Neutrophil (primary cell): ENCODE measurements around the gene TMEM178A.

Source experiments
- H3K27ac ChIP-seq: fragments of 200-600 bp; sonication (generic); 2 replicates; pipeline ENCODE4 v1.5.1; 2016; ENCODE audit warnings: mild to moderate bottlenecking, moderate library complexity
- H3K27me3 ChIP-seq: fragments of 200-600 bp; sonication (generic); 2 replicates; pipeline ENCODE4 v1.6.0; 2016; ENCODE audit warnings: mild to moderate bottlenecking
- H3K36me3 ChIP-seq: fragments of 200-600 bp; sonication (generic); 2 replicates; pipeline ENCODE4 v1.5.1; 2017
- H3K4me1 ChIP-seq, 2 experiments: fragments of 200-600 bp in 1 of 2; sonication (generic) in 1 of 2; 1 replicate in 1 of 2; 2 replicates in 1 of 2; pipeline versions ENCODE4 v1.5.1 to v1.6.1; 2013 to 2016; ENCODE audit warnings: low read depth in 1 of 2, low read length in 1 of 2, mild to moderate bottlenecking in 1 of 2, moderate library complexity in 1 of 2; ENCODE audit not compliant: control insufficient read depth in 1 of 2, insufficient read depth in 1 of 2
- H3K4me3 ChIP-seq, 2 experiments: fragments of 200-600 bp in 1 of 2; sonication (generic) in 1 of 2; 1 replicate in 1 of 2; 2 replicates in 1 of 2; pipeline ENCODE4 v1.5.1; 2013 to 2016; ENCODE audit warnings: low read depth in 1 of 2, low read length in 1 of 2, mild to moderate bottlenecking in 1 of 2, moderate library complexity in 1 of 2
- H3K9me3 ChIP-seq: fragments of 200-600 bp; sonication (generic); 2 replicates; pipeline ENCODE4 v1.5.1; 2016
- CTCF ChIP-seq: fragments of 200-600 bp; sonication (generic); IDR thresholded peaks from 2 replicates; pipeline ENCODE4 v1.5.1; 2016; ENCODE audit warnings: antibody characterized with exemption

Gene TMEM178A

GRCh38 chr2:39631256-39631655, 34.5 kb upstream of the TMEM178A start:
- H3K27me3 ChIP-seq = peaks cover 6% of the 10 kb centered on the region
- no peak overlapping the region for H3K27ac ChIP-seq
- peaks cover 0 to 4% of the 10 kb centered on the region in 2 experiments for H3K4me1 ChIP-seq
- no peaks in the 10 kb centered on the region for H3K9me3 ChIP-seq
- H3K36me3 ChIP-seq = no peaks in the 10 kb centered on the region
- no peak overlapping the region for H3K4me3 ChIP-seq
- TF ChIP-seq CTCF = no peak

DNA sequence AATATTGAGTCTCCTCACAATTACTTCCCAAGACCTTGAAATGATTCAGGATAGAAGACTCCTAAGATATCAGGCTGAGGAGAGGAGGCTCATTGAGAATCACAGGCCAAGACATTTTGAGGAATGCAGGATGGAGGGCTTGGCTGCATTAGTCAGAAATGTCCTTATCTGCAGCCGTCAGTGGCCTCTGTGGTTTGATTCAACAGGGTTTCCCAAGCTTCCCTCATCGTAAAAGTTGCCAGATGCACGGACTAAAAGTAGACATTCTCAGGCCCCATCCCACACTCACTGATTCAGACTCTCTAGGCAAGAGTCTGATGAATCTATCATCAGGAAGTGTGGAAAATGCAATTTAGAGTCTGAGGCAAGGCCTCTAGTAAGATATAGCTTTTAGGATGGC, 34.0 kb upstream of the TMEM178A start:
- Histone ChIP-seq H3K27ac (no peak overlapping the region), H3K4me3 (no peak overlapping the region), H3K36me3 (no peaks in the 10 kb centered on the region), H3K9me3 (no peaks in the 10 kb centered on the region), H3K4me1 (no peaks in the 10 kb centered on the region), H3K27me3 (peaks cover 2% of the 10 kb centered on the region)
- TF ChIP-seq CTCF = no peak

DNA sequence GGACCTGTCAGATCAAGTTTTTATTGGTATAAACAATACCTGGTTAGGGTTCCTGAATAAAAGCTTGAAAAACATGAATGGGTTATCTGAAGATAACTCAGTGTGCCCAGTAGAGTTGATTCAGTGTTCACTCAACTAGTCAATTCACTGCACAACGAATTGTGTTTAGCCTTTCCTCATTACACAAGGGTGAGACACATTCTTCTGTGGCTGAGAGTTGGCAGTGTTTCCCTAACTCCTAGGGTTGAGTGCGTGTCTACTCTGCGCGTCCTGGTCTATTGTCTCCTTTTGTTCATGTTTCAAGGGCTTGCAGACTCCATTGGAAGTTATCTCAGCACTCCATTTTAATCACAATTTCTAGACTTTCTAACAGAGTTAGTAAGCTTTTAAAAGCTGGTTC, 32.8 kb upstream of the TMEM178A start:
- no peaks in the 10 kb centered on the region for H3K36me3 ChIP-seq
- H3K9me3 ChIP-seq = no peaks in the 10 kb centered on the region
- TF ChIP-seq CTCF = no peak
- no peak overlapping the region for H3K4me3 ChIP-seq
- H3K27me3 ChIP-seq = no peaks in the 10 kb centered on the region
- no peaks in the 10 kb centered on the region for H3K4me1 ChIP-seq
- no peak overlapping the region for H3K27ac ChIP-seq

DNA sequence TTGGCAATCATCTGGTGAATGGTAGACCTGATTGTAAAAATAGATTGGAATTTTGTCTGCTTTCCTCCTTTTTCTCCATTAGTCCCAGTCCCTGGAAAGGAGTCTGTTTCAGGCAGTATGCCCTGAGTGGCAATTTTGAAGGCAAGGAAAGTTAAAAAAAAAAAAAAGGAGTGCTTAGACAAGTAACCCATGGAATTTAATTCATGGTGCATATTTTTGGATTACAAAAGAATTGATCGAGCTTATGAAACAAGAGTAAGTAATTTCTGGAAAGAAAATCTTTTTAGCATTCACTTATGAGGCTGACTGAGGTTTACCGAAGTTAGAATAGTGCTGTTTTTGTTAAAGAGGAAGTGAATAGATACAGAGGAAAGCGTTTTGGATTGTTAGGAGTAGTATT, 29.4 kb upstream of the TMEM178A start:
- Histone ChIP-seq H3K4me1 (no peaks in the 10 kb centered on the region), H3K36me3 (no peaks in the 10 kb centered on the region), H3K4me3 (no peak overlapping the region)

GRCh38 chr2:39638581-39638980, 27.1 kb upstream of the TMEM178A start:
- Histone ChIP-seq H3K4me1 (no peaks in the 10 kb centered on the region), H3K9me3 (no peaks in the 10 kb centered on the region), H3K4me3 (no peak overlapping the region), H3K27me3 (no peaks in the 10 kb centered on the region), H3K36me3 (no peaks in the 10 kb centered on the region), H3K27ac (no peak overlapping the region)
- TF ChIP-seq CTCF = no peak

More for the DNA sequence above, 29.4 kb upstream of the TMEM178A start:
- no peak for TF ChIP-seq CTCF
- no peaks in the 10 kb centered on the region for H3K9me3 ChIP-seq
- no peaks in the 10 kb centered on the region for H3K27me3 ChIP-seq
- H3K27ac ChIP-seq = no peak overlapping the region

GRCh38 chr2:39640107-39640506, 25.6 kb upstream of the TMEM178A start:
- Histone ChIP-seq H3K27ac (no peak overlapping the region), H3K27me3 (no peaks in the 10 kb centered on the region), H3K9me3 (no peaks in the 10 kb centered on the region), H3K4me3 (no peak overlapping the region), H3K4me1 (no peaks in the 10 kb centered on the region), H3K36me3 (no peaks in the 10 kb centered on the region)
- no peak for TF ChIP-seq CTCF
